ENCODE measurements around the gene TCAIM. TPM values are rescaled to one million over a fixed set of nuclear protein-coding genes. Genes with fewer than 3 reads are reported as not detected.
"Not testable (repeated sequence)": the region's sequence is repeated elsewhere in the genome, so short reads cannot be mapped to it uniquely, and the experiment has no call there.

The TCAIM gene
- total RNA-seq, 1 experiment from 2014 or later = 18.3 TPM

DNA sequence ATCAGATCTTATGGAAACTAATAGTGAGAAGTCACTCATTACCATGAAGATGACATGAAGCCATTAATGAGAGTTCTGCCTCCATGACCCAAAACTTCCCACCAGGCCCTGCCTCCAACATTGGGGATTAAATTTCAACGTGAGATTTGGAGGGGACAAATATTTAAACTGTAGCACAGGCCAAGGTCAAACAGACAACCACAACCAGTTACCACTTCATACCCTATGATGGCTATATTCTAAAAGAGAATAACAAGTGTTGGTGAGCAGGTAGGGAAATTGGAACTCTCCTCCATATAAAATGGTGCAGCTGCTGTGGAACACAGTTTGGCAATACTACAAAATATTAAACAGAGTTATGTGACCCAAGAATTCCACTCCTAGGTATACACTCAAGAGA, 36.9 kb downstream of the TCAIM start:
- no peak for DNase-seq
- no peak overlapping the region for H3K4me3 ChIP-seq
- H3K27ac ChIP-seq = no peak overlapping the region
- no peaks in the 10 kb centered on the region for H3K36me3 ChIP-seq
- H3K9me3 ChIP-seq (replicated peaks) = no peaks in the 10 kb centered on the region
- H3K4me1 ChIP-seq = no peaks in the 10 kb centered on the region
- H3K27me3 ChIP-seq = no peaks in the 10 kb centered on the region

DNA sequence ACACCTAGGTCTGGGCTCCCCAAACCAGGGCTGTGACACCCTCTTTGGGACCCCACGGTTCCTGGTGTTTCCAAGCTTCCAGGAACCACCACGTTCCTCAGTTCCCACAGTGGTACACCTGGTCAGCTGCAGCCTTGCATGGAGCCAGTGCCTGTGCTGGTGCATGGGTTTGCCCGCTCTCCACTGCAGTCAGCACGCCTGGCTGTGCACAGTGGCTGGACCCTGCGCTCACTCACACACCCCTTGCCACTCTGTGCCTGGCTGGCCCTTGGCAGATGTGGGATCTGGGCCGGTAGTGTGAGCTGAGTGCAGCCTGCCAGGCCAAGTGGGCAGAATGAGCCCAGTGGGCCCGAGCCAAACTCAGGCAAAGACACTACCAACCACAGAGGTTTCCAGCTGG, 48.8 kb downstream of the TCAIM start:
- H3K36me3 ChIP-seq = no peaks in the 10 kb centered on the region
- no peaks in the 10 kb centered on the region for H3K9me3 ChIP-seq (replicated peaks)
- no peak overlapping the region for H3K27ac ChIP-seq
- no peak overlapping the region for H3K4me3 ChIP-seq
- no peaks in the 10 kb centered on the region for H3K4me1 ChIP-seq
- no peak for DNase-seq
- H3K27me3 ChIP-seq = no peaks in the 10 kb centered on the region

DNA sequence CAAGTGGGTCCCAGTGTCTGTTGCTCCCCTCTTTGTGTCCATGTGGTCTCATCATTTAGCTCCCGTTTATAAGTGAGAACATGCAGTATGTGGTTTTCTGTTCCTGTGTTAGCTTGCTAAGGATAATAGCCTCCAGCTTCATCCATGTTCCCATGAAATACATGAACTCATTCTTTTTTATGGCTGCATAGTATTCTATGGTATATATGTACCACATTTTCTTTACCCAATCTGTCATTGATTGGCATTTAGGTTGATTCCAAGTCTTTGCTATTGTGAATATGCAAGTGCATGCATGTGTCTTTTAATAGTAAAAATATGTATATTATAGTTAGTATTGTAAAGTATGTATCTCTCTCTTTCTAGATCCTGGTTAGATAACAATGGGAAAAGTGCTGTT, 53.9 kb downstream of the TCAIM start:
- Histone ChIP-seq H3K27me3 (no peaks in the 10 kb centered on the region), H3K36me3 (no peaks in the 10 kb centered on the region), H3K27ac (no peak overlapping the region), H3K9me3 (replicated peaks) (no peaks in the 10 kb centered on the region), H3K4me3 (no peak overlapping the region), H3K4me1 (no peaks in the 10 kb centered on the region)
- no peak for DNase-seq

DNA sequence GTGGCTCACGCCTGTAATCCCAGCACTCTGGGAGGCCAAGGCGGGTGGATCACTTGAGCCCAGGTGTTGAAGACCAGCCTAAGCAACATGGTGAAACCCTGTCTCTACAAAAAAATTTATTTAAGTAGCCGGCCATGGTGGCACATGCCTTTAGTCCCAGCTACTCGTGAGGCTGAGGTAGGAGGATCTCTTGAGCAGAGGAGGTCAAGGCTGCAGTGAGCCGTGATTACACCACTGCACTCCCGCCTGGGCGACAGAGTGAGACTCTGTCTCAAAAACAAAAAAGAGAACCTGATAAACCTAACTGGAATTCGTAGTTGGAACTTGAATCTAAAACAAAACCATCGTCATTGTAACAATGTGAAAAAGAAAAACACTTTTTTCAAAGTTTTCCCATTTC, 57.1 kb downstream of the TCAIM start:
- Histone ChIP-seq H3K36me3 (no peaks in the 10 kb centered on the region), H3K9me3 (replicated peaks) (no peaks in the 10 kb centered on the region), H3K4me1 (no peaks in the 10 kb centered on the region), H3K27me3 (no peaks in the 10 kb centered on the region), H3K4me3 (no peak overlapping the region), H3K27ac (no peak overlapping the region)
- DNase-seq = no peak

DNA sequence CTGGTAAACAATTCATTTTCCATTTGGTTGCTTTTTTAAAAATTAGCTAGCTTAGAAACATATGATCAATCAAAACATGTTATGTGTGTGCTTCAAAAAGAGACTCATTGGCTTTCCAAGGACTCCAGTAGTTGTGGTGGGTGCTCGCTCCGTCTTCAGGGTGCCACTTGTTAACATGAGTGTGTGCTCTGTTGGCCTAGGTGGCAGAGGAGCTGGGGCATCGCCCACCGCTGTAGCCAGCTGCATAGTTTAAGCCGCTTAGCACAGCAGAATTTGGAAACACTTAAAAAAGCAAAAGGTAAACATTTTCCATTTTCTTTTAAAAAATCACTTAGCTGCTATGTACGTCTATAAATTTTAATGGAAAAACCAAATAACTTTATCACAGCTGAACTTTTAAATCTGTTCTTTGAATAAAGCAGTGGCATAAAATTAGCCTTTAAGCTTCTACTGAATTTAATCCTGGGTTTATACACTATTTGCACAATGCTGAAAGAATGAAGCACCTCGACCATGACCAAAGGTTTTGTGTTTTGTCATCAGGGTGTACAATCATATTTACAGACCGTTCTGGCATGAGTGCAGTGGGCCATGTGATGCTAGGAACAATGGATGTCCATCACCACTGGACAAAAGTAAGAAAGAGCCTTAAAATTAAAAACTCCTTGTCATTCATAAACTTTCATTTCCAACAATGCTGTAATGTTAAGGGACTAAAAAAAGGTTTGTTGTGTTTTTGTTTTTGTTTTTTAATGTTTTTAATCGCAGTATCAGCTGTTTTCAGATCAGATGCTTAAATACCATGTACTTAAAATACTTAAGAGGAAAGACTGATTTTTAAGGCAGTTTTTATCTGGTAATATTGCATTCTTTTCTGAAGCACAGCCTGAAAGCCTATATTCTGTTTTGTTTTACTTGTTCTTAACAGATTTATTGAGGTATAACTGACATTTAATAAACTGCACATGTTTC, 57.9 kb downstream of the TCAIM start:
- Histone ChIP-seq H3K4me1 (no peaks in the 10 kb centered on the region), H3K9me3 (replicated peaks) (no peaks in the 10 kb centered on the region), H3K27ac (no peak overlapping the region)

DNA sequence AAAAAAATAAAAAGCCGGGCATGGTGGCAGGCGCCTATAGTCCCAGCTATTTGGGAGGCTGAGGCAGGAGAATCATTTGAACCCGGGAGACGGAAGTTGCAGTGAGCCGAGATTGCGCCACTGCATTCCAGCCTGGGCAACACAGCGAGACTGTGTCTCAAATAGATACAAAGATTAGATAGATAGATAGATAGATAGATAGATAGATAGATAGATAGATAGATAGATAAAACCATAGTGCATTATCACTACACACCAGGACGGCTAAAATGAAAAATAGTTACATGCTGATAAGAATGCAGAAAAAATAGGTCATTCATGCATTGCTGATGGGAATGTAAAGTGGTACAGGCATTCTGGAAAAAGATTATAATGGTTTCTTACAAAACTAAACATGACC, 59.7 kb downstream of the TCAIM start:
- not testable (repeated sequence) for H3K4me3 ChIP-seq; H3K36me3 ChIP-seq; H3K27me3 ChIP-seq; H3K4me1 ChIP-seq; DNase-seq; H3K27ac ChIP-seq; H3K9me3 ChIP-seq (replicated peaks)

More for the DNA sequence above, 57.9 kb downstream of the TCAIM start:
- H3K27me3 ChIP-seq = no peaks in the 10 kb centered on the region
- no peak overlapping the region for H3K4me3 ChIP-seq
- no peaks in the 10 kb centered on the region for H3K36me3 ChIP-seq
- no peak for DNase-seq

DNA sequence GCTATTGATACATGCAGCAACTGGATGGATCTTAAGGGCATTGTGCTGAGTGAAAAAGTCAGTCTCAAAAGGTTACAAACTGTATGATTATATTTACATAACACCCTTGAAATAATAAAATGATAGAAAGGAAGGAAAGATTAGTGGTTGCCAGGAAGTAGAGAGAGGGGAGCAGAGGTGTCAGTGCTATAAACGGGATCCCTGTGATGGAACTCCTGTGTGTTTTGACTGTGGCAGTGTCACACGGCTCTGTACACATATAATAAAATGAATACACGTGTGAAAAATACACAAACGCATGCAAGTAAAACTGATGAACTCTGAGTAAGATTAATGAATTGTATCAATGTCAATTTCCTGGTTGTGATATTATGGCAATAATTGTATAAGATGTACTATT, 60.3 kb downstream of the TCAIM start:
- no peak overlapping the region for H3K4me3 ChIP-seq

DNA sequence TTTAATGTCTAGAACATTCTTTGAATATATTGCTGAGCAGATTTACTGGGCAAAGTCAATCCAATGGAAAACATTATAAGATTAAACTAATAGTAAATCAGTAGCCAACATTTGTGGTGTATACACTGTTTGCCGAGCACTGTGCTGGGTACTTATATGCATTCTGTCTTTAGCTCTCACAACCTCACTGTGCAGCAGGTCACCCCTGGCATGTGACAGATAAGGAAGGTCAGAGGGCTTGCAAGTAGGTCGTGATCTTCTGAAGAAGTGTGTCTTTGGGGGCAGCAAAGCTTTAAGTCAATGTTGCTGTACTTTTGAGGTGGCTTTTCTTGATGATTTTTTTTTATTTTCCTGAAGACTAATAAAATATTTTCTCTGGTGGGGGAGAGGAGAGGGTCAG, 62.2 kb downstream of the TCAIM start:
- Histone ChIP-seq H3K36me3 (no peaks in the 10 kb centered on the region), H3K9me3 (replicated peaks) (no peaks in the 10 kb centered on the region), H3K4me1 (no peaks in the 10 kb centered on the region), H3K27ac (no peak overlapping the region), H3K4me3 (no peak overlapping the region), H3K27me3 (no peaks in the 10 kb centered on the region)
- DNase-seq = no peak

More for the DNA sequence above, 60.3 kb downstream of the TCAIM start:
- Histone ChIP-seq H3K4me1 (no peaks in the 10 kb centered on the region), H3K27me3 (no peaks in the 10 kb centered on the region), H3K27ac (no peak overlapping the region), H3K36me3 (no peaks in the 10 kb centered on the region), H3K9me3 (replicated peaks) (no peaks in the 10 kb centered on the region)
- DNase-seq = no peak

GRCh38 chr3:44402548-44402947, 64.0 kb downstream of the TCAIM start:
- no peaks in the 10 kb centered on the region for H3K36me3 ChIP-seq
- H3K4me1 ChIP-seq = no peaks in the 10 kb centered on the region
- no peak for DNase-seq
- H3K27ac ChIP-seq = no peak overlapping the region
- no peak overlapping the region for H3K4me3 ChIP-seq
- no peaks in the 10 kb centered on the region for H3K27me3 ChIP-seq
- H3K9me3 ChIP-seq (replicated peaks) = no peaks in the 10 kb centered on the region

- Histone ChIP-seq H3K27ac (no peak overlapping the region), H3K9me3 (replicated peaks) (no peaks in the 10 kb centered on the region), H3K4me1 (no peaks in the 10 kb centered on the region), H3K27me3 (no peaks in the 10 kb centered on the region), H3K4me3 (no peak overlapping the region), H3K36me3 (no peaks in the 10 kb centered on the region)
- no peak for DNase-seq
These were observed 71.3 kb downstream of the TCAIM start for GRCh38 chr3:44409640-44410410.

DNA sequence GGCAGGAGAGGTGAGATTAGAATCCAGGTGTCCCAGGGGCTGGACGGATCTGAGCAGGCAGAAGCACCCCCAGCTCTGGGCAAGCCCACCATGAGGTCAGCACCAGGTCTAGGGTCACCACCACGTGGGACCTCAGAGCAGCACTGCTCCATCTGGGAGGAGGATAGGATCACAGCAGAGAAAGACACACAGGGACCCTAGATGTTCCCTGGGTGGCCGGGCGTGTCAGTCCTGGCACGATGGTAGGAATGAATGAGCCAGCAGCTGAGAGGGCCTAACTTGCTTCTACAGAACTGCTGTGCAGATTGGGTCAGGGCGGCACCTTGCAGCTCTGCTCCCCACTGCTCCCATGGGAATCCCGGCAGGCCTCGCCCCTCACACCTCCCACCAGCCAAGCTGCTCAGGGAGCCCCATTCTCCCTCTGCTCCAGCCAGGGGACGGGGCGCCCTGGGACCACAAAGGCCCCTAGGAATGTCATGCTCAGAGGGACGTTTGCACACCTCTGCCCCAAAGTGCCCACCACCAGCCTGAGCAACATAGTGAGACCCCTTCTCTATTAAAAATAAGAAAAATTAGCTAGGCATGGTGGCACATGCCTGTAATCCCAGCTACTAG, 72.6 kb downstream of the TCAIM start:
- H3K9me3 ChIP-seq (replicated peaks) = no peaks in the 10 kb centered on the region
- H3K4me1 ChIP-seq = no peaks in the 10 kb centered on the region
- no peak overlapping the region for H3K4me3 ChIP-seq
- H3K36me3 ChIP-seq = no peaks in the 10 kb centered on the region
- DNase-seq = no peak
- H3K27me3 ChIP-seq = no peaks in the 10 kb centered on the region
- no peak overlapping the region for H3K27ac ChIP-seq

GRCh38 chr3:44412365-44412764, 73.8 kb downstream of the TCAIM start:
- Histone ChIP-seq H3K9me3 (replicated peaks) (no peaks in the 10 kb centered on the region), H3K36me3 (no peaks in the 10 kb centered on the region), H3K27me3 (no peaks in the 10 kb centered on the region), H3K27ac (no peak overlapping the region), H3K4me3 (no peak overlapping the region), H3K4me1 (no peaks in the 10 kb centered on the region)
- no peak for DNase-seq

GRCh38 chr3:44414517-44415090, 76.0 kb downstream of the TCAIM start:
- H3K36me3 ChIP-seq = no peaks in the 10 kb centered on the region
- no peaks in the 10 kb centered on the region for H3K4me1 ChIP-seq
- no peak overlapping the region for H3K27ac ChIP-seq
- DNase-seq = no peak
- no peaks in the 10 kb centered on the region for H3K27me3 ChIP-seq
- no peaks in the 10 kb centered on the region for H3K9me3 ChIP-seq (replicated peaks)
- no peak overlapping the region for H3K4me3 ChIP-seq

- no peak for DNase-seq
- Histone ChIP-seq H3K9me3 (replicated peaks) (no peaks in the 10 kb centered on the region), H3K27me3 (no peaks in the 10 kb centered on the region), H3K27ac (no peak overlapping the region), H3K4me1 (no peaks in the 10 kb centered on the region), H3K4me3 (no peak overlapping the region), H3K36me3 (no peaks in the 10 kb centered on the region)
These were observed 76.9 kb downstream of the TCAIM start for GRCh38 chr3:44415421-44415820.

Data from SJCRH30 (cell line).